Neural progenitor cell (in vitro differentiated cells): ENCODE results near the gene PPP6R3. TPM values are rescaled to one million over a fixed set of nuclear protein-coding genes. Genes with fewer than 3 reads are reported as not detected.

Source experiments
- DNase-seq: peaks from one replicate; pipeline ENCODE4 v3.0.0-alpha.2; 2016; ENCODE audit warnings: low spot score
- H2AFZ ChIP-seq: fragments of 200-600 bp; sonication (generic); replicated peaks from 2 replicates; pipeline ENCODE4 v1.6.1; 2016; ENCODE audit warnings: antibody characterized with exemption
- H3F3A ChIP-seq: fragments of 200-600 bp; sonication (generic); 2 replicates; pipeline ENCODE4 v1.6.1; 2016; ENCODE audit warnings: antibody characterized with exemption, low read depth
- H3K27ac ChIP-seq: fragments of 200-600 bp; sonication (generic); 2 replicates; pipeline ENCODE4 v1.5.1; 2016; ENCODE audit warnings: mild to moderate bottlenecking
- H3K27me3 ChIP-seq: fragments of 200-600 bp; sonication (generic); 2 replicates; pipeline ENCODE4 v1.6.1; 2016; ENCODE audit warnings: mild to moderate bottlenecking, moderate library complexity
- H3K36me3 ChIP-seq: fragments of 200-600 bp; sonication (generic); 2 replicates; pipeline ENCODE4 v1.5.1; 2016
- H3K4me1 ChIP-seq: fragments of 200-600 bp; sonication (generic); 2 replicates; pipeline ENCODE4 v1.6.1; 2016; ENCODE audit warnings: mixed run types
- H3K4me2 ChIP-seq: fragments of 200-600 bp; sonication (generic); 2 replicates; pipeline ENCODE4 v1.6.1; 2016
- H3K4me3 ChIP-seq: fragments of 200-600 bp; sonication (generic); 2 replicates; pipeline ENCODE4 v1.5.1; 2016
- H3K79me2 ChIP-seq: fragments of 200-600 bp; sonication (generic); 2 replicates; pipeline ENCODE4 v1.6.1; 2016; ENCODE audit warnings: low read depth
- H3K9ac ChIP-seq: fragments of 200-600 bp; sonication (generic); 2 replicates; pipeline ENCODE4 v1.6.1; 2016
- H3K9me3 ChIP-seq: fragments of 200-600 bp; sonication (generic); 2 replicates; pipeline ENCODE4 v1.5.1; 2016; ENCODE audit warnings: low read depth
- H4K20me1 ChIP-seq: fragments of 200-600 bp; sonication (generic); 2 replicates; pipeline ENCODE4 v1.6.1; 2016; ENCODE audit warnings: low read depth
- H3K27ac Mint-ChIP-seq: 3 replicates; pipeline ENCODE4 v1.8.0; 2021; ENCODE audit warnings: mixed read lengths
- H3K27me3 Mint-ChIP-seq: 2 replicates; pipeline ENCODE4 v1.8.0; 2022; ENCODE audit warnings: low read depth, mild to moderate bottlenecking, inconsistent platforms, moderate library complexity, mixed read lengths; ENCODE audit not compliant: insufficient read depth
- H3K36me3 Mint-ChIP-seq: 3 replicates; pipeline ENCODE4 v1.8.0; 2021; ENCODE audit warnings: mixed read lengths
- H3K4me1 Mint-ChIP-seq: 3 replicates; pipeline ENCODE4 v1.8.0; 2021; ENCODE audit warnings: mixed read lengths
- H3K4me3 Mint-ChIP-seq: 3 replicates; pipeline ENCODE4 v1.8.0; 2021; ENCODE audit warnings: mild to moderate bottlenecking, moderate library complexity, mixed read lengths
- H3K9me3 Mint-ChIP-seq: 3 replicates; pipeline ENCODE4 v1.8.0; 2020; ENCODE audit warnings: mixed read lengths
- CTCF ChIP-seq: fragments of 200-600 bp; sonication (generic); IDR thresholded peaks from 2 replicates; pipeline ENCODE4 v1.5.1; 2017; ENCODE audit warnings: antibody characterized with exemption, mild to moderate bottlenecking
- EZH2 ChIP-seq: fragments of 200-600 bp; sonication (generic); IDR thresholded peaks from 2 replicates; pipeline ENCODE4 v1.6.1; 2017; ENCODE audit warnings: antibody characterized with exemption, mild to moderate bottlenecking, moderate library complexity
- EZH2phosphoT487 ChIP-seq: fragments of 200-600 bp; sonication (generic); IDR thresholded peaks from 2 replicates; pipeline ENCODE4 v1.6.1; 2017; ENCODE audit warnings: antibody characterized with exemption
- total RNA-seq: library from RNA; depleted of rRNA; stranded (reverse); fragments of >200 nt; gene quantifications from 2 replicates; pipeline ENCODE4 v1.2.3, GENCODE V29; 2015; ENCODE audit warnings: low replicate concordance

Gene PPP6R3
- total RNA-seq, 1 donor from 2014 or later: 197 TPM

- DNase-seq: no peak
- no peak for TF ChIP-seq CTCF
- TF ChIP-seq EZH2phosphoT487: no peak
- no peak for TF ChIP-seq EZH2
- Histone ChIP-seq H3K27me3 (no peaks in the 10 kb centered on the region), H3K27ac (no peak overlapping the region), H3K4me1 (peaks cover 8% of the 10 kb centered on the region), H3K36me3 (peaks cover 13% of the 10 kb centered on the region), H3F3A (no peaks in the 10 kb centered on the region), H4K20me1 (peaks cover 83% of the 10 kb centered on the region), H3K4me3 (no peak overlapping the region), H3K79me2 (peaks cover 90% of the 10 kb centered on the region), H3K4me2 (no peak overlapping the region), H3K9me3 (no peaks in the 10 kb centered on the region), H3K9ac (no peak overlapping the region), H2AFZ (no peak overlapping the region)
- H3K9me3 Mint-ChIP-seq: no peaks in the 10 kb centered on the region
- H3K27me3 Mint-ChIP-seq: peaks cover 8% of the 10 kb centered on the region
- no peak overlapping the region for H3K27ac Mint-ChIP-seq
- H3K4me1 Mint-ChIP-seq: peaks cover 21% of the 10 kb centered on the region
- peaks cover 40% of the 10 kb centered on the region for H3K36me3 Mint-ChIP-seq
- no peak overlapping the region for H3K4me3 Mint-ChIP-seq
Measured at GRCh38 chr11:68541116-68541515, 80.6 kb downstream of the PPP6R3 start.

- Histone ChIP-seq H3K9ac (no peak overlapping the region), H4K20me1 (peaks cover 81% of the 10 kb centered on the region), H3K4me1 (peaks cover 8% of the 10 kb centered on the region), H3K9me3 (no peaks in the 10 kb centered on the region), H2AFZ (no peak overlapping the region), H3K27me3 (no peaks in the 10 kb centered on the region), H3K4me2 (no peak overlapping the region), H3K36me3 (peaks cover 12% of the 10 kb centered on the region), H3K27ac (no peak overlapping the region), H3K79me2 (peaks cover 90% of the 10 kb centered on the region), H3K4me3 (no peak overlapping the region), H3F3A (no peaks in the 10 kb centered on the region)
- Mint-ChIP-seq H3K27ac (no peak overlapping the region), H3K4me1 (peaks cover 21% of the 10 kb centered on the region), H3K36me3 (peaks cover 47% of the 10 kb centered on the region), H3K27me3 (peaks cover 7% of the 10 kb centered on the region), H3K9me3 (no peaks in the 10 kb centered on the region), H3K4me3 (no peak overlapping the region)
- TF ChIP-seq EZH2phosphoT487: no peak
- DNase-seq: no peak
Measured at GRCh38 chr11:68541991-68542390, 81.4 kb downstream of the PPP6R3 start.

- Mint-ChIP-seq H3K27me3 (peaks cover 7% of the 10 kb centered on the region), H3K9me3 (no peaks in the 10 kb centered on the region), H3K27ac (no peak overlapping the region), H3K36me3 (peaks cover 49% of the 10 kb centered on the region), H3K4me3 (no peak overlapping the region), H3K4me1 (peaks cover 21% of the 10 kb centered on the region)
- no peaks in the 10 kb centered on the region for H3K27me3 ChIP-seq
- no peak for DNase-seq
- no peaks in the 10 kb centered on the region for H3K9me3 ChIP-seq
- no peak overlapping the region for H2AFZ ChIP-seq
- peaks cover 81% of the 10 kb centered on the region for H4K20me1 ChIP-seq
- TF ChIP-seq EZH2phosphoT487 (no peak), EZH2 (no peak), CTCF (no peak)
- H3F3A ChIP-seq: no peaks in the 10 kb centered on the region
- no peak overlapping the region for H3K4me3 ChIP-seq
- peaks cover 6% of the 10 kb centered on the region for H3K36me3 ChIP-seq
- H3K9ac ChIP-seq: no peak overlapping the region
- peaks cover 90% of the 10 kb centered on the region for H3K79me2 ChIP-seq
- H3K27ac ChIP-seq: no peak overlapping the region
- H3K4me1 ChIP-seq: peaks cover 1% of the 10 kb centered on the region
- no peak overlapping the region for H3K4me2 ChIP-seq
Measured at GRCh38 chr11:68542617-68543016, 82.1 kb downstream of the PPP6R3 start.

DNA sequence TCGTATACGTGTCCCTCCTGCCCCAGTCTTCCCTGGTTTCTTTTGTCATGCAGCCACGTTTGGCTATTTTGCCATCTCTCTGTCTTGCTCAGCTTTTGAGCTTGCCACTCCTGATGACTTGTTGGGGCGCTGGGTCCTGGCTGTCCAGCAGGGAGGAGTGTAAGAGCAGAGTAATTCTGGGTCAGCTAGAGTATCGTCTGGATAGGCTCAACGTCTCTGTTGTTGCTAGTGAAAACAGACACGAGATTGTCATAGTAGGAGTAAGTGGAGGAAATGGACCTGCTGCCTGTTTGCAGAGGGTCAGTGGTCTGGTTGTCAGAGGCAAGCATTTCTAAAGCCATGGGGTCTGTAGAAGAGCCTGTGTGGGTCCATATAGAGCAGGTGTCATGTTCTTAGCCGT lies 83.0 kb downstream of the PPP6R3 start:
- no peak overlapping the region for H2AFZ ChIP-seq
- Mint-ChIP-seq H3K27ac (no peak overlapping the region), H3K4me1 (peaks cover 21% of the 10 kb centered on the region), H3K36me3 (peaks cover 48% of the 10 kb centered on the region), H3K4me3 (no peak overlapping the region), H3K9me3 (no peaks in the 10 kb centered on the region), H3K27me3 (peaks cover 7% of the 10 kb centered on the region)
- H3K9me3 ChIP-seq: no peaks in the 10 kb centered on the region
- H3K36me3 ChIP-seq: peaks cover 2% of the 10 kb centered on the region
- no peak overlapping the region for H3K4me2 ChIP-seq
- H3K27me3 ChIP-seq: no peaks in the 10 kb centered on the region
- no peaks in the 10 kb centered on the region for H3K4me1 ChIP-seq
- H3F3A ChIP-seq: no peaks in the 10 kb centered on the region
- H3K9ac ChIP-seq: no peak overlapping the region
- TF ChIP-seq EZH2 (no peak), EZH2phosphoT487 (no peak), CTCF (no peak)
- DNase-seq: no peak
- no peak overlapping the region for H3K4me3 ChIP-seq
- H4K20me1 ChIP-seq: peaks cover 78% of the 10 kb centered on the region
- H3K27ac ChIP-seq: no peak overlapping the region
- peaks cover 90% of the 10 kb centered on the region for H3K79me2 ChIP-seq
